HG02588 (cell line): Measurements from ENCODE around the gene SPEG.
"Not testable (repeated sequence)": the region's sequence is repeated elsewhere in the genome, so short reads cannot be mapped to it uniquely, and the experiment has no call there.

Experiments
- ATAC-seq: cut with Tn5 transposase; IDR thresholded peaks from one replicate; pipeline ENCODE4 v1.9.1; 2021; ENCODE audit warnings: mild to moderate bottlenecking, moderate library complexity; ENCODE audit not compliant: unreplicated experiment

SPEG gene

DNA sequence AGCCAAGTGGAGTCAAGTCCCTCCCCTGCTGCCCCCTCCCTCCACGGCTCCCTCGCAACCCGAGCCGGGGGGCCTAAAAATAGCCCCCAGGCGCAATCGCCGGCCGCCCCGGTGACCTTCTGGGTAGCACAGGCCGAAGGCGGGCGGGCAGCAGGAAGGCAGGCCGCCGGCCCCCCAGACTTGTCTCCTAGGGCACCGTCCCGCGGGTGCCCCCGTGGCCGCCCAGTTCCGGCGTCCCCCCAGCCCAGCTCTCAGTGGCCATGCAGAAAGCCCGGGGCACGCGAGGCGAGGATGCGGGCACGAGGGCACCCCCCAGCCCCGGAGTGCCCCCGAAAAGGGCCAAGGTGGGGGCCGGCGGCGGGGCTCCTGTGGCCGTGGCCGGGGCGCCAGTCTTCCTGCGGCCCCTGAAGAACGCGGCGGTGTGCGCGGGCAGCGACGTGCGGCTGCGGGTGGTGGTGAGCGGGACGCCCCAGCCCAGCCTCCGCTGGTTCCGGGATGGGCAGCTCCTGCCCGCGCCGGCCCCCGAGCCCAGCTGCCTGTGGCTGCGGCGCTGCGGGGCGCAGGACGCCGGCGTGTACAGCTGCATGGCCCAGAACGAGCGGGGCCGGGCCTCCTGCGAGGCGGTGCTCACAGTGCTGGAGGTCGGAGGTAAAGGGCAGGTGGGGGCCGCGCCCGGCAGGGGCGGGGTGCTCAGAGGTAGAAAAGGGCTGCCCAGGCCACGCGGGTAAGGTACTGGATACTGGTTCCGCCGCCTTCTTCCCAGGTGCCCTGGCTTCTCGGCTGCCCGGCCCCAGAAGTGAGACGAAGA is at the start of gene SPEG:
Gene SPEG (plus strand): TSS at position 126 of the 808 bp plus-strand sequence. CDS start 135 bp downstream, at position 261.
- no peak for ATAC-seq

DNA sequence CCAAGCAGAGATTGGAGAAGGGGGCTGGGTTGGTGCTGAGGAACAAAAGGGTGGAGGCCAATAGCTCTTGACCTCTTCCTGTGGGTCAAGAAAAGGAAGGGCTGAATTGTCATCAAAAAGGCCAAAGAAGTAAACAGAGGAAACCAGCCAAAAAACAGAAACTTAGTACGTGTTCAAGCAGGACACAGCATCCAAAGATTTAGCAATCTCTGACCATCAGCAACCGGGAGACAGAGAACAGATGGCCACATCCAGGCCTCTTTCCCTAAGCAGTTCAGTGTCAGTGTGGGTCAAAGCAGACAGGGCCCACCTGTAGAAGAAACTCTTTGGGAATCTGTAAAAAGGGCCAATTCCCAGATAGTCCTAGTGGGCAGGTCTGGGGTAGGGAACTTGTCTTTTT is 49.8 kb upstream of the SPEG start:
- ATAC-seq: no peak

GRCh38 chr2:219385958-219386520 is 48.6 kb upstream of the SPEG start:
- no peak for ATAC-seq

GRCh38 chr2:219386532-219387280 is 47.9 kb upstream of the SPEG start:
- ATAC-seq: no peak

DNA sequence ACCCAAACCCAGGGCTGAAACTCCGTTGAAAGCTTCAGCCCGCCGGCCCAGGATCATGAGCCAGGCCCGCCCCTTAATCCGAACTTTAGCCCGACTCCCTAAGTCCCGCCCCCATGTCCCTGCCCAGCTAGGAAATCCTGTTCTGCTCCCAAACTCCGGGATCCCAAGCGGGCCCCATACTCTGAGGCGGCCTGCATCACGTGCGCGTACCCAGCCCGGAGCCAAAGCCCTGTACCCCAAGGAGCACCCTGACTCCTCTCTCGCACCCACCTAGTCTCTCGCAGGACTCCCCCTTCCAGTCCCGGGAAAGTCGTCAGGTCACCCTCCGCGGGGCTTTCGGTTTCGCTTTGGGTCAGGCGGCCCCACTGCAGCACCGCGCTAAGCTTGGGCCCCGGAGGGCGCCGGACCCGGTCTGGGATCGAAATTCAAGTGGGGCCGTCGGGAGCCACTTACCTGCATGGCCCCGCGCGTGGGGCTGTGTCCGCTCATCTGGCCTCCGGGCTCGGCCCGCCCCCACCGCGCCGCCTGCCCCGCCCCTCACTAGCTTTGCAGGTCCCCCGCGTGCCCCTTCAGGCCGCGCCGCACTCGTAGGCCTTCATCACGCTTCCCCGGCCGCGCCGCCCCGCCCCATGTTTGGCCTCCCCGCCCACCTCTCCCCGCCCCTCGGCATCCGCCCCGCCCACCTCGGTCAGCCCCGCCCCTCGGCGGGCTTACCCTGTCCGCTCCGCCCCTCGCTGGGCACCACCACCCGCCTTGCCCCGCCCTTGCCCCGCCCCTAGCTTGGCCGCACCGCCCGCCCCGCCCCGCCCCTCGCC is 47.1 kb upstream of the SPEG start, which contains the start of gene DNPEP:
Gene DNPEP (minus strand): TSS at position 607 of the 815 bp plus-strand sequence. CDS start 118 bp downstream, at position 489.
- peak; percentile 56 for ATAC-seq

DNA sequence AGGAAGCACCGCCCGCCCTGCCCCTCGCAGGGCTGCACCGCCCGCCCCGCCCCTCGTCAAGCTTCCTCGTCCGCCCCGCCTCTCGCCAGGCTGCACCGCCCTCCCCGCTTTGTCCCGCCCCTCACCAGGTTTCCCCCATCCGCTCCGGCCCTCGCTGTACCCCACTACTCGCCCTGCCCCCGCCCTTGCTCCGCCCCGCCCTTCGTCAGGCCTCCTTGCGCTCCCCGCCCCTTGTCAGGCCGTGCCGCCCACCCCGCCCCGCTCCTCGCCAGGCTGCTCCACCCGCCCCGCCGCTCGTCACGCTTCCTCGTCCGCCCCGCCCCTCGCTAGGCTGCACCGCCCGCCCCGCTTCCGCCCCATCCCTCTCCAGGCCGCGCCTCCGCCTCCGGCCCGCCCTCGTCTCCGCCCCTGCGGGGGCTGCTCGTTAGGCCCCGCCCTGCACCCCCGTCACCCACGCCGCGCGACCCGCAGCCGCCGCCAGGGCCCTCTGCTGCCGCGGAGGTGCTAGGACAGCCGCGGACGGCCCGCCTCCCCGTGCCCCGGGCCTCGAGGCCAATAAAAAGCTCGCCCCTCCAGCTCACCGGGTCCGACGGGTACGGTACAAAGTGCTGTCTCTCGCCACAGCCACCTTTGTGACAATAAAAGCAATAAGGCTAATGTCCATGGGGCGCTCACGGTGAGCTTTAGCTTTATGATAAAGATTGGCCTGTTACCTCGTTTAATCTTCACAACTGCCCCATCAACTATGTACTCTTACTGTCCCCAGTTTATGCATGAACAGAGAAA is 46.3 kb upstream of the SPEG start:
- peak; percentile 76 for ATAC-seq

- ATAC-seq: no peak
These were observed 45.8 kb upstream of the SPEG start for GRCh38 chr2:219388907-219389156.

- ATAC-seq: no peak
These were observed 41.9 kb upstream of the SPEG start for GRCh38 chr2:219392754-219393153.

DNA sequence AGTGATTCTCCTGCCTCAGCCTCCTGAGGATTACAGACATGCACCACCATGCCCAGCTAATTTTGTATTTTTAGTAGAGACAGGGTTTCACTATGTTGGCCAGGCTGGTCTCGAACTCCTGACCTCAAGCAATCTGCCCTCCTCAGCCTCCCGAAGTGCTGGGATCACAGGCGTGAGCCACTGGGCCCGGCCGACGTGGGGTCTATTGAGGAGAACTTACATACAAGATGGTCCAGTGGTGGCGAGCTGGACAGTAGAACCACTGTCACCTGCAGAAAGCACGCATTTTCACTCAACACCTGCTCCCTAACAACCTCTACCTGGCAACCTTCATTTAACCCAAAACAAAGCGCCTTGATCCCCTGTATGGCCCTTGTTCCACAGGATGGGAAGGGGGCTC is 39.6 kb upstream of the SPEG start:
- not testable (repeated sequence) for ATAC-seq

GRCh38 chr2:219395609-219396008 is 39.0 kb upstream of the SPEG start:
- no peak for ATAC-seq

DNA sequence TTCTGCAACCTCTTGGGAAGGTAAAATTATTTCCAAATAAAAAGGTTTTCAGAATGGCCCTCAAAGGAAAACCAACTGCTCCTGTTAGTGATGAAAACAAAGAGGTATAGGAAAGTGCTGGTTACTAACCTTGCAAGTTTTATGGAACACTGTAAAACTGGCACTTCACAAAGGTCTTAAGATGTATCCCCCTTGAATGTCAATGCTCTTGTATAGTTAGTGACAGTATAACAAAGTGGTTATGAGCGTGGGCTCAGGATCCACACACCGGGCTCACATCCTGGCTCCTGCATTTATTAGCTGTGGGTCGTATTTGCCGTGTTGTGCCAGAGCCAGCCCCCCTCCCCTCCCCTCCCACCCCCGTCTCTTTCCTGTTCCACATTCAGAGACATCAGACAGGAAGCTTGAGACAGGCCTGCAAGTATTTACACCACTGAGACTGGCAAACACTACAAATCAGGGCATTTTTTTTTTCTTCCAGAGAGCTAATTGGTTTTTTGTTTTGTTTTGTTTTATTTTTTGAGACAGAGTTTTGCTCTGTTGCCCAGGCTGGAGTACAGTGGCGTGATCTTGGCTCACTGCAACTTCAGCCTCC is 37.7 kb upstream of the SPEG start:
- ATAC-seq: no peak

- ATAC-seq: no peak
These were observed 35.8 kb upstream of the SPEG start for GRCh38 chr2:219398721-219399363.

DNA sequence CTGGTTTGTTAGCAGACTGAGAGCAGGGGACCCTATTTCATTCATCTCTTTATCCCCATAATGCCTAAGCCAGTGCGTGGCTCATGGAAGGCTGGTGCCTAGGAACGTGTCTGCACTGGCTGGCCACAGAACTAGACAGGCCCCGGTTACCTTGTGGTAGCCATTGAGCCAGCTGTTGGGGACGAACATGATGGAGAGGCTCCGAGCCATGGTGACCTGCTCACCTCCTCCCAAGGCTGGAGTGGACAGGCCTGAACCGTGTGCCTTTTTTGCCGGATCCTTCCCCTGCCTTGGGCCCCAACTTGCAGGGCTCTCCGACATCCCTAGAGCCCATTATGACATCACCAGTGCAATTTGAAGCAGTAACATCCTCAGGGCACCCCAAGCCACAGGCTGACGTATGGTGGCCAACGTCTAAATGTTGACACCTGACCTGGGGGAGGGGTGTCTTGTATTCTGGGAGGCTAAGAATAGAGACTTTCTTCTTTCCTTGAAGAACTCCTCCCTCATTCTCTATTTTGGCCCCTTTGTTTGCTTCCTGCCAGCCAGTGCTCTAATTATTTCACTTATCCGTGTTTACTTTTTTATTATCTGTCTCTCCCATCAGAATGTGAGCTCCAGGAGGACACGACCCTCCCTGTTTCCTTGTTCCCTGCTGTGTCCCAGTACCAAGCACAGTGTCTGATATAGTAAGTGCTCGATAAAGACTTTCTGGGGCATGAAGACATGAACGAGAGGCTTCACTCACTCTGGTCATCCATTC is 34.7 kb upstream of the SPEG start:
- ATAC-seq: no peak

GRCh38 chr2:219400562-219400961 is 34.1 kb upstream of the SPEG start:
- no peak for ATAC-seq

GRCh38 chr2:219401606-219402005 is 33.0 kb upstream of the SPEG start:
- no peak for ATAC-seq

- ATAC-seq: peak; percentile 72
These were observed 31.8 kb upstream of the SPEG start for GRCh38 chr2:219402665-219403515.

DNA sequence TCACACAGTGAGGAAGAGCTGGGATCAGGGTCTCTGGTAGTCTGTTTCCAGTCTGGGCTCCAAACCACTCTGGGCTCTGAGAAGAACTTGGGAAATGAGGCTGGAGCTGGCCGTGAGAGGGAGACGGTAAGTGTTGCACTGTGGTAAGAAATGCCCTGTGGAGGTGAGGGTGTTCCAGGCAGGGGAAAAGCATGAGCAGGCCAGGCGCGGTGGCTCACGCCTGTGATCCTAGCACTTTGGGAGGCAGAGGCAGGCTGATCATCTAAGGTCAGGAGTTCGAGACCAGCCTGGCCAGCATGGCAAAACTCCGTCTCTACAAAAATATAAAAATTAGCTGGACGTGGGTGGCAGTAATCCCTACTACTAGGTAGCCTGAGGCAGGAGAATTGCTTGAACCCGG is 30.8 kb upstream of the SPEG start:
- ATAC-seq: no peak
